Stimulated activated CD4-positive, alpha-beta T cell treated with anti-CD3 and anti-CD28 coated beads, Interleukin-12 subunit alpha, Interleukin-12 subunit beta, amount 100 ng/mL, for 48 hours (primary cell): ENCODE results near the gene HEPACAM.

Experiments used
- DNase-seq, 3 donors: peaks; one replicate each; pipeline ENCODE4 v3.0.0-alpha.2; 2020; ENCODE audit warnings: low read depth in 2 of 3, low spot score in 1 of 3

HEPACAM gene

DNA sequence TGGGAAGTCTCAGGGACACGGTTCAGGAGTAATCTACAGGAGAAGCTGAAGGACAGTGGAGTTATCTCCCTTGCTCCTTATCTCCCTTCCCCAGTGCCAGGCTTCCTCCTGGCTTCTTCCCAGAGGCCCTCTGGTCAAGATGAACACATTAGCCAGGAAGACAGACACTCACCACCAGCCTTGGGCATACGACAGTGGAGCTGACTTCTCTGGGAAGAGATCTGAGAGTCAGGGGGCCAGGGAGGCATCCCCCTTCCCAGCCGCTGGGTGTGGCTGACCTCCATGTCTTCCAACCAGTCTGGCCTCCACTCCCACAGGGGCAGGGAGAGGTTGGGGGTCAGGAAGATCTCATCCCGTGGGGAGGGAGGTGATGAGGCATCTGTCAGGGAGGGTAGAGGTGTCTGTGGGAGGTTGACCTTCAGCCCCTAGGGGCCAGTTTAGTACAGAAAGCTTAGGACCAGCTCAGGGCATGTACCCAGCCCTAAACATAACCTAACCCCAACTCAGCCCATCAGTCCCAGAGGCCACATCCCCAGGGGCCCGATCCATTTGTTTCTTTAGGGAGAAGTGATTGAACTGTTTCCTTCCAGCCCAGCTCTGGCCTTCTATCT, 50.9 kb downstream of the HEPACAM start:
- DNase-seq: no peak

GRCh38 chr11:124884340-124884739, 51.5 kb downstream of the HEPACAM start:
- no peak for DNase-seq

GRCh38 chr11:124882339-124883071, 53.3 kb downstream of the HEPACAM start:
- DNase-seq: no peak

- no peak for DNase-seq
These were observed 54.9 kb downstream of the HEPACAM start for GRCh38 chr11:124880958-124881357.

DNA sequence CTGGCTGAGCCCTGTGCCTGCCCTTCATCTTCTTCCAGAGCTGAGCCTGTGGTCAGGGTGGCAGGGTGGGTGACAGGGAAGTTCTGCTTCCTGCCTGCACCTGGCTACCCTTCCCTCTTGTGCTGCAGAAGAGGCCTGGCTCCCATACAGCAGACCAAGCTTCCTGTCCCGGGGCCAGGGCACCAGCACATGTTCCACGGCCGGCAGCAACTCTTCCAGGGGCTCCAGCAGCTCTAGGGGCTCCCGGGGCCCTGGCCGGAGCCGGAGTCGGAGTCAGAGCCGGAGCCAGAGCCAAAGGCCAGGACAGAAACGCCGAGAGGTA, 55.6 kb downstream of the HEPACAM start:
- DNase-seq: no peak

DNA sequence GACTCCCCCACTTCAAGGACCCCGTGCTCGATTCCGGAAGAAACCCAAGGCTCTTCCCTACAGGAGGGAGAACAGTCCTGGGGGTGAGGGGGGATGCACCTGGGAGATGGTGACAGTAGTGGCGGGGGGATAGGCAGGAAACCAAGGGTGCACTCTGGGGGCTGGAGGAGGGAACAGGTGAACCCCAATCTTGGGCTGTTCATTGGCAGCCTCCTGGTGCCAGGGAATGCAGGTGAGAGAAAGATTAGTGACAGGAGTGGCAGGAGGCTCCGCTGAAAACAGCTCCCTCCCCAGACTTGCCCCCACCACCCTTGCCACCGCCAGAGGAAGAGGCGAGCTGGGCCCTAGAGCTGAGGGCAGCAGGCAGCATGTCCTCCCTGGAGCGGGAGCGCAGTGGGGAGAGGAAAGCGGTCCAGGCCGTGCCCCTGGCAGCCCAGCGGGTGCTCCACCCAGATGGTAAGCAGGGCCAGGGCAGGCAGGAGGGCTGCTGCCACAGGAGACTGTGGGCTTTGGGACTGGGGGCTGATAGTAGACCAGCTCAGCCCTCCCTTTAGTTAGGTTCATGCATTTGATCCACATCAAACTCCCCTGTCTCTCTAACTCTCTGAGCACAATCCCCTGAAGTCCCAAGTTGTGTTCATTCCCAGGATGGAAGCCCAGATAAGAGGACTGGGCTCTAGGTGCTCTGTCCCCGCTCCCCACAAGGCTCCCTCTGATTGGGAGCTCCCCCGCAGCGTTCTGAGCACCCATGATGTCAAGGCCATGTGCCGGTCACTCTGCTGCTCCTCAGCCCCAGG, 56.2 kb downstream of the HEPACAM start:
- DNase-seq: no peak

- DNase-seq: no peak
These were observed 56.9 kb downstream of the HEPACAM start for GRCh38 chr11:124878759-124879492.

DNA sequence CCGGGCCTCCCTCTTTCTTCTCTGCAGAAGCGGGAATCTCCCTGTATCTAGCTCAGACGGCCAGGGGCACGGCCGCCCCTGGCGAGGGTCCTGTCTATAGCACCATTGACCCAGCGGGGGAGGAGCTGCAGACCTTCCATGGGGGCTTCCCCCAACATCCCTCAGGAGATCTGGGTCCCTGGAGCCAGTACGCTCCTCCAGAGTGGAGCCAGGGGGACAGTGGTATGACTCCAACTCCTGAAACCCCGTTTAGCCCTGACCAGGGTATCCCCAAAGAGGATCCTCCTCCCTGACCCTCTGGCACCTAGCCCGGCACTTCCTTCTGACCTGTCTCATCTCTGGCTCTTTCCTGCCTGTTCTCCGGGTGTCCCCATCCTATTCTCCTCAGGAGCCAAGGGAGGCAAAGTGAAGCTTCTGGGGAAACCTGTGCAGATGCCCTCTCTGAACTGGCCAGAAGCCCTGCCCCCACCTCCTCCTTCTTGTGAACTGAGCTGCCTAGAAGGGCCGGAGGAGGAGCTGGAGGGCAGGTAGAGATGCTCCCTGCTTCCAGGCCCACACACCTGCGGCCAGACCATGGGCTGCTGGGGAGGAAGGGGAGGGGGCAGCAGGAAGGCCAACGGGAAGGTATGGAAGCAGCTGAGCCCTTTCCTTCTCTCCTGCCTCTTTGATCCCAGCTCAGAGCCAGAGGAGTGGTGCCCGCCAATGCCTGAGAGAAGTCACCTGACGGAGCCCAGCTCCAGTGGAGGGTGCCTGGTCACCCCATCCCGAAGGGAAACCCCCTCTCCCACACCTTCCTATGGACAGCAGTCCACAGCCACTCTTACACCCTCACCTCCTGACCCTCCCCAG, 57.7 kb downstream of the HEPACAM start:
- DNase-seq: no peak

GRCh38 chr11:124877631-124877909, 58.3 kb downstream of the HEPACAM start:
- DNase-seq: no peak

DNA sequence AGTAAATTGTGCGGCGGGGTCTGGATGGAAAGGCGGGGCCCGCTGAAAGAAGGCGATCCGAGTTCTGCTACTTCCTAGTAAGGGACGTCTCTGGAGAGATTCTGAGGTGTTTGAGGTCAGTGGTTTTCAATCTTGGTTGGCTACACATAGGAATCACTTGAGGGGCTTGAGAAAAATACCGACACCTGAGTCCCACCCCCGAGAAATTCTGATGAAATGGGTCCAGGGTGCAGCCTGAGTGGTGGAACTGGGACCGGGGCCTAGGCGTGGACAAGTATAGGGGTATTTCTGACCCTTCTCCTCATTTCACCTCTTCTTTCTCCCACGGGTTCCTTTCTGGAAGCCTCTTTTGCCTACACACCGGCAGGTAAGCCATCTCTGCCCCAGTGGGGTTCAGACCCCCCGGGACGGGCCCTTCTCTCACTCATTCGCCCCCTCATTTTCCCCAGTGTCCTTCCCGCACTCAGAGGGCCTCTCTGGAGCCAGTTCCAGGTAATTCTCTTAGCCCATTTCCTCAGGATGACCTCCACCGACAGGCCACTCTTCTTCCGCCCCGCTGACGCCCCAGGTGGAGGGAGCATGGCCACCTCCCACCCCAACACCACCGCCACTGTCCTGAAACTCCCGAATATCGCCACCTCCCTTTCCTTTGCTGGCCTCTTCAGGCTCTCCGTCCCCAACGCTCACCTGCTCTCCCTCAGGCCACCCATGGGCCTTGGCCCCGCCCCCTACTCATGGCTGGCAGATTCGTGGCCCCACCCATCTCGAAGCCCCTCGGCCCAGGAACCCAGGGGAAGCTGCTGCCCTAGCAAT, 58.8 kb downstream of the HEPACAM start:
- DNase-seq: no peak

GRCh38 chr11:124875943-124876817, 59.7 kb downstream of the HEPACAM start:
- peak; percentile 53 to 75 (median 57) for DNase-seq

- DNase-seq: no peak
These were observed 60.4 kb downstream of the HEPACAM start for GRCh38 chr11:124875401-124875800.

- DNase-seq: no peak
These were observed 61.1 kb downstream of the HEPACAM start for GRCh38 chr11:124874571-124875255.

- DNase-seq: no peak
These were observed 61.9 kb downstream of the HEPACAM start for GRCh38 chr11:124873951-124874350.

DNA sequence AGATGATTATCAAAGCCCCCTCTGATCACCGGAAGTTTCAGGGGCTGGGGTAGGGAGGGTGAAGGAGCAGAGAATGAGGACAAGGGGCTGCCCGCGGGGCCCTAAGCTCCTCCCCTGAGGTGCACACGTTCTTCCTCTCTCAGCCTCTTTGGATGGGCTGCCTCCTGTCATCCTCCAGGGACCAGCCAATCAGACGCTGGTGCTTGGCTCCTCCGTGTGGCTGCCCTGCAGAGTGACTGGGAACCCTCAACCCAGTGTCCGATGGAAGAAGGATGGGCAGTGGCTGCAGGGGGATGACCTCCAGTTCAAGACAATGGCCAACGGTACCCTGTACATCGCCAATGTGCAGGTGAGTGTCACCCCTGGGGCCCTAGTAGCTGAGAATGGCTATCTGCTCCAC, 63.1 kb downstream of the HEPACAM start:
- DNase-seq: no peak

GRCh38 chr11:124872280-124872679, 63.6 kb downstream of the HEPACAM start:
- DNase-seq: no peak

- DNase-seq: no peak
These were observed 65.4 kb downstream of the HEPACAM start for GRCh38 chr11:124870430-124870829.

DNA sequence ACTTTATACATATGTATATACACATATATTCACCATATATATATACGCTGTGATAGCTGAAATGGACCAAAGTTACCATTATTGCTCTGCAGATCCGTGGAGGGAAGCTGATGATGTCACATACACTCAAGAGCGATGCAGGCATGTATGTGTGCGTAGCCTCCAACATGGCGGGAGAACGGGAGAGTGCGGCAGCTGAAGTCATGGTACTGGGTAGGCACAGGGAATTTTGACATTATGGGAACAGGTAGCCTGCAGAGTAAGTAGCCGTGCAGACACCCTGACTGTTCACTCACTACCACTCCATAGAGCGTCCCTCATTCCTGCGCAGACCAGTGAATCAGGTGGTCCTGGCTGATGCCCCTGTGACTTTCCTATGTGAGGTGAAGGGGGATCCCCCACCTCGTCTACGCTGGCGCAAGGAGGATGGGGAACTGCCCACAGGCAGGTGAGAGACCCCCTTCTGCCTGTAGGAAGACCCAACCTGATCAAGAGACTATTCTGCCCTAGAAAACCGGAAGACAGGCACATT, 65.9 kb downstream of the HEPACAM start:
- no peak for DNase-seq
